ENCODE measurements around the gene SRR. TPM values are rescaled to one million over a fixed set of nuclear protein-coding genes. Genes with fewer than 3 reads are reported as not detected.

SRR gene
- total RNA-seq, 1 experiment from 2014 or later, result 7.7 TPM

DNA sequence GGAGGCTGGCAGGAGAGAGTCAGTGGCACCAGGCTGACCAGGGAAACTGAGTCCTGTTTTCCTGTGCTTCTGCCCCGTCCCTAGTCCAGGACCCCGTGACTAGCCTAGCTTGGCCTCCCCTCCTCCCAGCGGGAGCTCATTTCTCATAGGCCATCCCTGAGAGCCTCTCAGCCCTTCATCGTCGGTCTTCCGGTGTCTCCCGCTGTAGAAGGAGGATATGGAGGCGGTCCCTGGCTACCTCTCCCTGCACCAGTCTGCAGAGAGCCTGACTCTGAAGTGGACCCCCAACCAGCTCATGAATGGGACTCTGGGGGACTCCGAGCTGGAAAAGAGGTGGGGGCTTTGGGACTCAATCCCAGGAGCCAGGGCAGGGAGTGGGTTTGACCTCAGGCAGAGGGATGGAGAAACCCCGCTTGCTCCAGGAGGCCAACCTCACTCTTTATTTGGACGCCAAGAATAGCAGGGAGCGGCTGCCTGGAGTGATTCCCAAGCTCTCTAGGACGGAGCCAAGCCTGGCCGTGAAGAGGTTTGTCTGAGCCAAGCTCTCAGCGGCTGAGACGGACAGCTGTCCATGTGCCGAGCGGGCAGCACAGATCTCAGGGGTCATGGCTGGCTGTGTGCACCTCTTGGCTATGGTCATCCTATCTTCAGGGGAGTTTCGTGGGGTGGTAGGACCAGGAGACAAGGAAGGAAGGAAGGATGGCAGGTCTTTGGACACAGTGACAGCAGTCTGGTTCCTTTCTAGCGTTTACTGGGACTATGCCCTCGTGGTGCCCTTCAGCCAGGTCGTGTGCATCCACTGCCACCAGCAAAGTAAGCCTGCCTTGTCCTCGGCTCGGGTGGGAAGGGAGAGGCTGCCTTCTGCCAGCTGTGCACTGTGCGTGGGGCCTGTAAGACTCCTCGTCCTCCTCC lies 60.4 kb downstream of the SRR start:
- TF ChIP-seq, protein P1, sequence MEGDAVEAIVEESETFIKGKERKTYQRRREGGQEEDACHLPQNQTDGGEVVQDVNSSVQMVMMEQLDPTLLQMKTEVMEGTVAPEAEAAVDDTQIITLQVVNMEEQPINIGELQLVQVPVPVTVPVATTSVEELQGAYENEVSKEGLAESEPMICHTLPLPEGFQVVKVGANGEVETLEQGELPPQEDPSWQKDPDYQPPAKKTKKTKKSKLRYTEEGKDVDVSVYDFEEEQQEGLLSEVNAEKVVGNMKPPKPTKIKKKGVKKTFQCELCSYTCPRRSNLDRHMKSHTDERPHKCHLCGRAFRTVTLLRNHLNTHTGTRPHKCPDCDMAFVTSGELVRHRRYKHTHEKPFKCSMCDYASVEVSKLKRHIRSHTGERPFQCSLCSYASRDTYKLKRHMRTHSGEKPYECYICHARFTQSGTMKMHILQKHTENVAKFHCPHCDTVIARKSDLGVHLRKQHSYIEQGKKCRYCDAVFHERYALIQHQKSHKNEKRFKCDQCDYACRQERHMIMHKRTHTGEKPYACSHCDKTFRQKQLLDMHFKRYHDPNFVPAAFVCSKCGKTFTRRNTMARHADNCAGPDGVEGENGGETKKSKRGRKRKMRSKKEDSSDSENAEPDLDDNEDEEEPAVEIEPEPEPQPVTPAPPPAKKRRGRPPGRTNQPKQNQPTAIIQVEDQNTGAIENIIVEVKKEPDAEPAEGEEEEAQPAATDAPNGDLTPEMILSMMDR (IDR thresholded peaks at IDR 0.05; ENCODE audit: unreplicated experiment), result no peak
- intact Hi-C loops (cut with micrococcal nuclease), result no loop called here
- Mint-ChIP-seq H3K27me3 (ENCODE audit: insufficient read depth, unreplicated experiment) (no peaks in the 10 kb centered on the region), H3K36me3 (ENCODE audit: insufficient read depth, unreplicated experiment) (peaks cover 36% of the 10 kb centered on the region), H3K9me3 (ENCODE audit: unreplicated experiment) (no peaks in the 10 kb centered on the region), H3K4me1 (ENCODE audit: insufficient read depth, unreplicated experiment) (peaks cover 15% of the 10 kb centered on the region), H3K27ac (ENCODE audit: low read depth, unreplicated experiment) (no peak overlapping the region), H3K4me3 (ENCODE audit: unreplicated experiment) (no peak overlapping the region)
- POLR2A ChIA-PET, result interaction anchor here (0.7 to 1.0 kb wide), 2 partner anchors 19 to 28 kb away, joined by 4 to 5 read pairs; no protein-coding TSS in a partner anchor
- no peak for DNase-seq (ENCODE audit: unreplicated experiment)
- CTCF ChIA-PET, result interaction anchor here (0.6 to 4.0 kb wide), 5 partner anchors 11 to 1347 kb away, joined by 3 to 22 read pairs (median 4); no protein-coding TSS in a partner anchor
- BruUV-seq (replicated peaks), result no TSS peak

- Mint-ChIP-seq H3K4me3 (ENCODE audit: unreplicated experiment) (no peak overlapping the region), H3K27ac (ENCODE audit: low read depth, unreplicated experiment) (no peak overlapping the region), H3K36me3 (ENCODE audit: insufficient read depth, unreplicated experiment) (peaks cover 39% of the 10 kb centered on the region), H3K9me3 (ENCODE audit: unreplicated experiment) (no peaks in the 10 kb centered on the region), H3K27me3 (ENCODE audit: insufficient read depth, unreplicated experiment) (no peaks in the 10 kb centered on the region), H3K4me1 (ENCODE audit: insufficient read depth, unreplicated experiment) (peaks cover 9% of the 10 kb centered on the region)
- ChIA-PET POLR2A (no interaction called here), CTCF (interaction anchor here (0.6 to 1.3 kb wide), 2 partner anchors 43 to 51 kb away, joined by 3 to 4 read pairs; no protein-coding TSS in a partner anchor)
- no TSS peak for BruUV-seq (replicated peaks)
- TF ChIP-seq, protein P1 (IDR thresholded peaks at IDR 0.05; ENCODE audit: unreplicated experiment), result no peak
- intact Hi-C loops (cut with micrococcal nuclease), result no loop called here
- no peak for DNase-seq (ENCODE audit: unreplicated experiment)
Observed at GRCh38 chr17:2364763-2365116, 61.0 kb downstream of the SRR start.

DNA sequence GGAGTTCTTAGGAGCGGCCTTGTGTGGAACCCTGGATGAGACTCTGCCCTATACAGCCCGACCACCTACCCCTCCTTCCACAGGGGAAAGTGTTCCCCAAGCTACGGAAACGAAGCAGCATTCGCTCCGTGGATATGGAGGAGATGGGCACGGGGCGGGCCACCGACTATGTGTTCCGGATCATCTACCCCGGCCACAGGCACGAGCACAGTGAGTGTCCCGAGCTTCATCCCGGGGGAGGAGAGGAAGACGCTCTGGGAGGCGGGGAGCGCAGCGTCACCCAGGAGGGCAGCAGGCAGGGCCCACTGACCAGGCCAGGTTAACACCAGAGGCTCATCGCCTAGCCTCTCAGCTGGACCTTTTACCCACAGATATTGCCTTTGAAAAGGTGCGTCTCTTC lies 61.4 kb downstream of the SRR start:
- Mint-ChIP-seq H3K9me3 (ENCODE audit: unreplicated experiment) (no peaks in the 10 kb centered on the region), H3K4me3 (ENCODE audit: unreplicated experiment) (no peak overlapping the region), H3K27ac (ENCODE audit: low read depth, unreplicated experiment) (no peak overlapping the region), H3K27me3 (ENCODE audit: insufficient read depth, unreplicated experiment) (no peaks in the 10 kb centered on the region), H3K36me3 (ENCODE audit: insufficient read depth, unreplicated experiment) (peaks cover 42% of the 10 kb centered on the region), H3K4me1 (ENCODE audit: insufficient read depth, unreplicated experiment) (peaks cover 7% of the 10 kb centered on the region)
- no peak for DNase-seq (ENCODE audit: unreplicated experiment)
- ChIA-PET POLR2A (interaction anchor here (0.8 kb wide), 1 partner anchor 34 kb away, joined by 4 read pairs; no protein-coding TSS in a partner anchor), CTCF (interaction anchor here (0.6 to 1.3 kb wide), 2 partner anchors 42 to 51 kb away, joined by 3 to 4 read pairs; no protein-coding TSS in a partner anchor)
- intact Hi-C loops (cut with micrococcal nuclease), result no loop called here
- no TSS peak for BruUV-seq (replicated peaks)
- TF ChIP-seq, protein P1 (IDR thresholded peaks at IDR 0.05; ENCODE audit: unreplicated experiment), result no peak

DNA sequence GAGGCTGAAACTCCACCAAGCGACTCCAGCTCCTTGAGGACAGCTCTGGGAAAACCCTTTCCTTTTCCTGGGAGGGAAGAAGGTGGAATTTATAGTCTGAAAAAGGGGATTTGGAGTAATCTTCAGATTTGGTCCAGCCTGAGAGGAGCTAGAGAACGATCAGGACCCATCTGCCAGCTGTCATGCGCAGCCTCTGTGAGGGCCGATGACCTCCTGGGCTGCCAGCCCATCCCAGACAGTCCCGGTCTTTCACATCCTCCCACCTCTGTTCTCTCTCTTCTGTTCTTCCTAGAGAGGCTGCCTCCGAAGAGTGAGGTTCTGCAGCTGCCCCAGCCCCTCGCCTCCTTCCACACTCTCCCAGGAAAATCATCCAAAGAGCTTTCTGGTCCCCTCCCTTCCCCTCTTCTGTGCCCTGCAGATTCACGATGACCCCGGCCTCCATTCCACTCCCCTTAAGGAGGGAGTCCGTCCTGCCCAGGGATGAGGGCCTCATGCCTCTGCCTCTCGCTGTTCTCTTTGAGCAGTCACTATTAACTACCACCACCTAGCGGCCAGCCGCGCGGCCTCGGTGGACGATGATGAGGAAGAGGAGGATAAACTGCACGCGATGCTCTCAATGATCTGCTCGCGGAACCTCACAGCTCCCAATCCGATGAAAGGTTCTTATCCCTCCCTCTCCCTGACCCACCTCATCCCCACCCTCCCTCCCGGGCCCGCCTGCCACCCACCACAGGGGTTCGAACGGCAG lies 63.2 kb downstream of the SRR start:
- ChIA-PET POLR2A (interaction anchor here (1.1 kb wide), 1 partner anchor 49 kb away, joined by 3 read pairs; no protein-coding TSS in a partner anchor), CTCF (interaction anchor here (0.6 to 5.5 kb wide), 4 partner anchors 13 to 49 kb away, joined by 3 to 43 read pairs (median 4); no protein-coding TSS in a partner anchor)
- no peak for DNase-seq (ENCODE audit: unreplicated experiment)
- BruUV-seq (replicated peaks), result no TSS peak
- intact Hi-C loops (cut with micrococcal nuclease), result no loop called here
- Mint-ChIP-seq H3K27ac (ENCODE audit: low read depth, unreplicated experiment) (no peak overlapping the region), H3K4me3 (ENCODE audit: unreplicated experiment) (no peak overlapping the region), H3K27me3 (ENCODE audit: insufficient read depth, unreplicated experiment) (no peaks in the 10 kb centered on the region), H3K9me3 (ENCODE audit: unreplicated experiment) (no peaks in the 10 kb centered on the region), H3K4me1 (ENCODE audit: insufficient read depth, unreplicated experiment) (no peaks in the 10 kb centered on the region), H3K36me3 (ENCODE audit: insufficient read depth, unreplicated experiment) (peaks cover 42% of the 10 kb centered on the region)
- TF ChIP-seq, protein P1 (IDR thresholded peaks at IDR 0.05; ENCODE audit: unreplicated experiment), result no peak
